ENCODE data around the gene GPATCH1.
"Not testable (repeated sequence)": the region's sequence is repeated elsewhere in the genome, so short reads cannot be mapped to it uniquely, and the experiment has no call there.

The GPATCH1 gene

DNA sequence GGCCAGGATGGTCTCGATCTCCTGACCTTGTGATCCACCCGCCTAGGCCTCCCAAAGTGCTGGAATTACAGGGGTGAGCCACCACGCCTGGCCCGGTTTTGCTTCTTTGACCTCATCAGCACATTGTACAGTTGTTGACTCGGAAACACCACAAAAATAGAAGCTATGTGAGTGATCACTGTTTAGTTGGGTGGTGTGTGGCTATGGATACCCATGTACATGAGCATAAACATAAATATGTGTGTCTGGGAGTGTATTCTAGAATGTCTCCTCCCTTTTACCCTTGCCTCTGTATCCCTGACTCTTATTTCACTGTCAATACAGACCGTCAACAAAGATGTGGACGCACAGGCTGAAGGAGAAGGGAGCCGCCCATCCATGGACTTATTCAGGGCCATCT lies 36.5 kb downstream of the GPATCH1 start:
- no peak for DNase-seq

GRCh38 chr19:33118643-33119042 lies 37.7 kb downstream of the GPATCH1 start:
- no peak for DNase-seq

- no peak for DNase-seq
Observed at GRCh38 chr19:33124207-33125098, 43.5 kb downstream of the GPATCH1 start.

DNA sequence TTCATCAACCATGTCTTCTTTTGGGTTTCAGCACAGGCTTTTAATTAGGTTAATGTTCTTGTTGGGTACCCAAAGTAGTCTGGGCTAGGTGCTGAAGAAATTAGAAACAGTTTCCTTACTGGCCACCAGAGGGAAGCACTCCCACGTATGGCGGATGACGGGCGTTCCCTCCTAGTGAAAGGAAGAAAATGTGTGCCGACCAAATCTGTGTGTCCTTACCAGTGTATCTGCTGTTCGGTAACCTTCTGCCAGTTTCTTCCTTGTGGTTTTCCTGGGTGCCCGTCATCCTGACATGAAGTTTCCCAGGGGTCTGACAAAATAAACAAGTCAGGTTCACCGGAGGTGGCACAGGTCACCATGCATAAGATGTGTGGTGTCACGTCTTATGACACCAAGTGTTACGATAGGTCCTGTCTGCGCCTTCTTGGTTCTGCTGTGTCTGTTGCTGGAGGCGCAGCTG lies 45.0 kb downstream of the GPATCH1 start:
- DNase-seq = peak; percentile 72

- DNase-seq = not testable (repeated sequence)
Observed at GRCh38 chr19:33126712-33127111, 45.7 kb downstream of the GPATCH1 start.

DNA sequence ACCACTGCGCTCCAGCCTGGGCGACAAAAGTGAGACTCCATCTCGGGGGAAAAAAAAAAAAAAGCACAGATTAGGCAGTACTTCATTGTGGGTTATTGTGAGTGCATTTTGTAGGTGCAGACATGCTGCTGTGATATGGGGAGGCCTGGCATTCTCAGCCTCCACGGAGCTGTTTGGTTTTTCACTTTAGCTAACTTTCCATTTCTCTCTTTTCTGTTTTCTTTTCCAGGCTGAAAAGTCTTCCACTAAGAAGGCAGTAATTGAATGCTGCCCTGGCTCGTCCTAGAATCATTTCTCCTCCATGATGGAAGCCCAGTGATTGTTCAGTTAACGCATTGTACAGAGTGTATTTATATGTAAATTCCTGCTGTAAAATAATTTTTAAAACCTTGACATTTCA lies 48.9 kb downstream of the GPATCH1 start:
- no peak for DNase-seq

DNA sequence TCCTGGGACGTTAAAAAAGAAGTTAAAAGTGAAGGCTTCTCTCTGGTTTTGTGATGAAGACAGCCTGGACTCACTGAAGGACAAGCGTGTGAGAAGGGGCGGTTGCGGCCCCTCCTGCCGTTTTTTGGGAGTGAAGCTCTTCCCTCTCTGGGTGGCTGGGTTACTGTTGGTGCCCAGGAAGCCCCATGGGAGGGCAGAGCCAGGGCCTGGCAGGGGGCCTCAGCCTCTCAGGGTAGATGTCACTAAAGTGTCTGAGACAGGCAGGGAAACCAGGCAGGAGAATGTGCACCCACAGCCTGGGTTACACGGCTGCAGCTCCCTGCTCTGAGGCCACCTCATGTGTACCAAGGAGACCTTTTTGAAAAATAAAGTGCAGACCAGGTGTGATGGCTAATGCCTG lies 49.5 kb downstream of the GPATCH1 start:
- DNase-seq = no peak

DNA sequence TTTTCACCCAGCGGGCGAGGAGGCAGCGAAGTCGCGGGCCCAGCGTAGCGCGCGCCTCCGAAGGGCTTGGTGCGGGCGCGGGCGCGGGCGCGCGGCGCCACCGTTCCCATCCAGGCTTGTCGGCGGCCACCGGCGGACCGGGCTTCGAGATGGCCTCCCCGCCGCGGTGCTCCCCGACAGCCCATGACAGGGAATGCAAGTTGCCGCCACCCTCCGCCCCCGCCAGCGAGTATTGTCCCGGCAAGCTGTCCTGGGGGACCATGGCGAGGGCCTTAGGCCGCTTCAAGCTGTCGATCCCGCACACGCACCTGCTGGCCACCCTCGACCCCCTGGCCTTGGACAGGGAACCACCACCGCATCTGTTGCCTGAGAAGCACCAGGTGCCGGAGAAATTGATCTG lies 51.0 kb downstream of the GPATCH1 start, which contains the start of gene WDR88:
Gene WDR88, plus strand, starts transcription at position 94 of the 400 bp plus-strand sequence. Its CDS starts 56 bp downstream, at position 150.
- DNase-seq = no peak

DNA sequence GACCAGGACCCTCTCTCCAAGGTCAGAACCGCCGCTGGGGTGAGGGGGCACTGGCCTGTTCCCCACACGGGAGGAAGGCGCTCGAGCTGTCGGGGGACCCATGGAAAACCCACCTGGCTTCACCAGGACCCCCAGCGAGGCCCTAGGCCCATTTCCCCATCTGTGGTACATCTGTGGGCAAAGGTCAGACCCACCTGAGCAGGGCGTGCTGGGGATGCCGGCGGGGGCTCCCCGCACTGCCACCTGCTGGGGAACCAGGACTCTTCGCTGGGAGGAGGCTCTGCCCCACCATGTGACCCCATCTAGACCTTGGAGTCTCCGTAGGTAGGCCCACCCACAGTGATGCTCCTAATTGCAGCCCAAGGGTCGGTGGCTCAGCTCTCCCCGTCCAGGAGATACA lies 51.4 kb downstream of the GPATCH1 start:
- DNase-seq = no peak

- DNase-seq = no peak
Observed at GRCh38 chr19:33133438-33134031, 52.6 kb downstream of the GPATCH1 start.

DNA sequence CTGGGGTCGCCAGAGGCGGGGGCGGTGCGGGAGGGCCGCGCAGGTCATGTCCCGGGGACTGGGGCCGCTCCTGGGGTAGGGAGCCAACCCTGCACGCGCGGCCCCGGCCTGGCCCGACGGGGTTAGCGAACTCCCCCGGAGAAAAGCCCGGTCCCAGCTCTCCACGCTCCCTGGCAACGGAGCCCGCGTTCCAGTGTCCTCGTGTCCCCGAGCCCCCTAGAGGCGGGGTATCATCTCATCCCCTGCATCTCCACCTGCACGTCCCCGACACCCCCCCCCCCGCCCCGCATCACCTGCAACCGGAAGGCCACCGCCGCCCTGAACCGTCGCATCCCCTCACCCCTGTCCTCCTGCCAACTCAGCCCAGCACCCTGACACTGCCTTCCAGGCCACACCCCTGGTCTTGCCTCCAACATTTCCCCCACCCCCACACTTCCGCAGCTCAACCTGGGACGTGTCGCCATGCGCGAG lies 53.6 kb downstream of the GPATCH1 start:
- peak; percentile 72 for DNase-seq

GRCh38 chr19:33139165-33139564 lies 58.2 kb downstream of the GPATCH1 start:
- DNase-seq = no peak

- DNase-seq = peak; percentile 84
Observed at GRCh38 chr19:33143897-33144405, 63.0 kb downstream of the GPATCH1 start.

DNA sequence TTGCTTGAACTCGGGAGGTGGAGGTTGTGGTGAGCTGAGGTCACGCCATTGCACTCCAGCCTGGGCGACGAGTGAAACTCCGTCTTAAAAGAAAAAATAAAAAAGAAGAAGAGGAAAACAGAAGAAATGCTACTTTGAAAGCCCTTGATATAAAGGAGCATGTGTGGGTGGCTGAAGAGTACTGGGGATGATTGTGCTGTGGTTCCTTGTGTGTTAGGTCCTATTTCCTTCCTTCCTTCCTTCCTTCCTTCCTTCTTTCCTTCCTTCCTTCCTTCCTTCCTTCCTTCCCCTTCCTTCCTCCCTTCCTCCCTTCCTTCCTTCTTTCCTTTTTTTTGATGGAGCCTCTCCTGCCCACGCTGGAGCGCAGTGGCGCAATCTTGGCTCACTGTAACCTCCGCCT lies 65.2 kb downstream of the GPATCH1 start:
- no peak for DNase-seq

GRCh38 chr19:33147538-33147937 lies 66.6 kb downstream of the GPATCH1 start:
- no peak for DNase-seq

- no peak for DNase-seq
Observed at GRCh38 chr19:33150852-33151518, 70.0 kb downstream of the GPATCH1 start.

- DNase-seq = no peak
Observed at GRCh38 chr19:33152176-33152575, 71.2 kb downstream of the GPATCH1 start.

DNA sequence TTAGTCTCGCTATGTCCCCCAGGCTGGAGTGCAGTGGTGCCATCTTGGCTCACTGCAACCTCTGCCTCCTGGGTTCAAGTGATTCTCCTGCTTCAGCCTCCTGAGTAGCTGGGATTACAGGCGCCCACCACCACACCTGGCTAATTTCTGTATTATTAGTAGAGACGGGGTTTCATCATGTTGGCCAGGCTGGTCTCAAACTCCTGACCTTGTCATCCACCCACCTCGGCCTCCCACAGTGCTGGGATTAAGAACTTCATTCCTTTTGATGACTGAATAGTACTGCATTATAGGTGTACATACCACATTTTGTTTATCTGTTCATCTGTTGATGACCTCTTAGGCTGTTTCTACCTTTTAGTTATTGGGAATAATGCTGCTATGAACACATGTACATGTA lies 71.6 kb downstream of the GPATCH1 start:
- not testable (repeated sequence) for DNase-seq

- not testable (repeated sequence) for DNase-seq
Observed at GRCh38 chr19:33154313-33154712, 73.3 kb downstream of the GPATCH1 start.

- no peak for DNase-seq
Observed at GRCh38 chr19:33156334-33156733, 75.4 kb downstream of the GPATCH1 start.

- no peak for DNase-seq
Observed at GRCh38 chr19:33157906-33158305, 76.9 kb downstream of the GPATCH1 start.

GRCh38 chr19:33158365-33158764 lies 77.4 kb downstream of the GPATCH1 start:
- no peak for DNase-seq

GRCh38 chr19:33159149-33159548 lies 78.2 kb downstream of the GPATCH1 start:
- DNase-seq = no peak
